KMS-11 (cell line): ENCODE results near the gene PTCRA.
"Not testable (repeated sequence)": the region's sequence is repeated elsewhere in the genome, so short reads cannot be mapped to it uniquely, and the experiment has no call there.

Experiments
- H2AFZ ChIP-seq: fragments of 200-600 bp; sonication (generic); 2 replicates; pipeline ENCODE4 v1.6.1; 2016; ENCODE audit warnings: antibody characterized with exemption, mixed run types, low read depth
- H3K27ac ChIP-seq: fragments of 200-600 bp; sonication (generic); 2 replicates; pipeline ENCODE4 v1.6.1; 2016; ENCODE audit warnings: mild to moderate bottlenecking, mixed run types
- H3K27me3 ChIP-seq: fragments of 200-600 bp; sonication (generic); 2 replicates; pipeline ENCODE4 v1.6.1; 2017; ENCODE audit warnings: mild to moderate bottlenecking, low read depth, mixed run types, moderate library complexity; ENCODE audit not compliant: insufficient read depth
- H3K36me3 ChIP-seq: fragments of 200-600 bp; sonication (generic); 2 replicates; pipeline ENCODE4 v1.6.1; 2017; ENCODE audit warnings: mild to moderate bottlenecking, mixed run types; ENCODE audit not compliant: insufficient read depth
- H3K4me1 ChIP-seq: fragments of 200-600 bp; sonication (generic); 2 replicates; pipeline ENCODE4 v1.6.1; 2016; ENCODE audit warnings: mild to moderate bottlenecking, low read depth, mixed run types; ENCODE audit not compliant: poor library complexity, severe bottlenecking
- H3K4me2 ChIP-seq: fragments of 200-600 bp; sonication (generic); 2 replicates; pipeline ENCODE4 v1.7.0; 2016; ENCODE audit warnings: mild to moderate bottlenecking, mixed run types
- H3K4me3 ChIP-seq: fragments of 200-600 bp; sonication (generic); IDR thresholded peaks from 2 replicates; pipeline ENCODE4 v1.6.1; 2017; ENCODE audit warnings: low read depth, low read length, mixed read lengths; ENCODE audit not compliant: insufficient read depth
- H3K79me2 ChIP-seq: fragments of 200-600 bp; sonication (generic); 2 replicates; pipeline ENCODE4 v1.6.1; 2016; ENCODE audit warnings: low read depth, mixed run types; ENCODE audit not compliant: insufficient read depth
- H3K9ac ChIP-seq: fragments of 200-600 bp; sonication (generic); 2 replicates; pipeline ENCODE4 v1.6.1; 2016; ENCODE audit warnings: mild to moderate bottlenecking, mixed run types
- H4K20me1 ChIP-seq: fragments of 200-600 bp; sonication (generic); 2 replicates; pipeline ENCODE4 v1.6.1; 2016; ENCODE audit warnings: mild to moderate bottlenecking, mixed run types; ENCODE audit not compliant: insufficient read depth
- TF ChIP-seq, protein P1 (sequence below): fragments of 200-600 bp; sonication (generic); conservative IDR thresholded peaks from 2 replicates; pipeline ENCODE4 v1.6.1; 2017; ENCODE audit warnings: low read depth, mild to moderate bottlenecking, antibody characterized with exemption, low read length, moderate library complexity, mixed read lengths

Gene PTCRA

DNA sequence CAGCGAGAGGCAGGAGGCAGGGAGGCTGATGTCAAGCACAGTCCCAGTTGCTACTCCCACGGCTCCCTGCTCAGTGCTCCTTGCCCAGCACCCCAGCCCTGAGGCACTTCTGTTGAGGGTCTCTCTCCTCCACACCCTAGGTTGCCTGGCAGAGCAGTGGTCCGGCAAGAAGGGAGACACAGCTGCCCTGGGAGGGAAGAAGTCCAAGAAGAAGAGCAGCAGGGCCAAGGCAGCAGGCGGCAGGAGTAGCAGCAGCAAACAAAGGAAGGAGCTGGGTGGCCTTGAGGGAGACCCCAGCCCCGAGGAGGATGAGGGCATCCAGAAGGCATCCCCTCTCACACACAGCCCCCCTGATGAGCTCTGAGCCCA lies 22.6 kb downstream of the PTCRA start:
- H3K4me3 ChIP-seq, result no peak overlapping the region
- H3K27me3 ChIP-seq, result no peaks in the 10 kb centered on the region
- no peak overlapping the region for H3K9ac ChIP-seq
- TF ChIP-seq, protein P1, sequence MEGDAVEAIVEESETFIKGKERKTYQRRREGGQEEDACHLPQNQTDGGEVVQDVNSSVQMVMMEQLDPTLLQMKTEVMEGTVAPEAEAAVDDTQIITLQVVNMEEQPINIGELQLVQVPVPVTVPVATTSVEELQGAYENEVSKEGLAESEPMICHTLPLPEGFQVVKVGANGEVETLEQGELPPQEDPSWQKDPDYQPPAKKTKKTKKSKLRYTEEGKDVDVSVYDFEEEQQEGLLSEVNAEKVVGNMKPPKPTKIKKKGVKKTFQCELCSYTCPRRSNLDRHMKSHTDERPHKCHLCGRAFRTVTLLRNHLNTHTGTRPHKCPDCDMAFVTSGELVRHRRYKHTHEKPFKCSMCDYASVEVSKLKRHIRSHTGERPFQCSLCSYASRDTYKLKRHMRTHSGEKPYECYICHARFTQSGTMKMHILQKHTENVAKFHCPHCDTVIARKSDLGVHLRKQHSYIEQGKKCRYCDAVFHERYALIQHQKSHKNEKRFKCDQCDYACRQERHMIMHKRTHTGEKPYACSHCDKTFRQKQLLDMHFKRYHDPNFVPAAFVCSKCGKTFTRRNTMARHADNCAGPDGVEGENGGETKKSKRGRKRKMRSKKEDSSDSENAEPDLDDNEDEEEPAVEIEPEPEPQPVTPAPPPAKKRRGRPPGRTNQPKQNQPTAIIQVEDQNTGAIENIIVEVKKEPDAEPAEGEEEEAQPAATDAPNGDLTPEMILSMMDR, result no peak
- H3K27ac ChIP-seq, result no peak overlapping the region
- no peak overlapping the region for H2AFZ ChIP-seq
- no peaks in the 10 kb centered on the region for H3K4me1 ChIP-seq
- no peaks in the 10 kb centered on the region for H4K20me1 ChIP-seq
- H3K36me3 ChIP-seq, result no peaks in the 10 kb centered on the region
- H3K79me2 ChIP-seq, result peaks cover 1% of the 10 kb centered on the region; the same call in 1 of the 2 replicates
- H3K4me2 ChIP-seq, result no peak overlapping the region

DNA sequence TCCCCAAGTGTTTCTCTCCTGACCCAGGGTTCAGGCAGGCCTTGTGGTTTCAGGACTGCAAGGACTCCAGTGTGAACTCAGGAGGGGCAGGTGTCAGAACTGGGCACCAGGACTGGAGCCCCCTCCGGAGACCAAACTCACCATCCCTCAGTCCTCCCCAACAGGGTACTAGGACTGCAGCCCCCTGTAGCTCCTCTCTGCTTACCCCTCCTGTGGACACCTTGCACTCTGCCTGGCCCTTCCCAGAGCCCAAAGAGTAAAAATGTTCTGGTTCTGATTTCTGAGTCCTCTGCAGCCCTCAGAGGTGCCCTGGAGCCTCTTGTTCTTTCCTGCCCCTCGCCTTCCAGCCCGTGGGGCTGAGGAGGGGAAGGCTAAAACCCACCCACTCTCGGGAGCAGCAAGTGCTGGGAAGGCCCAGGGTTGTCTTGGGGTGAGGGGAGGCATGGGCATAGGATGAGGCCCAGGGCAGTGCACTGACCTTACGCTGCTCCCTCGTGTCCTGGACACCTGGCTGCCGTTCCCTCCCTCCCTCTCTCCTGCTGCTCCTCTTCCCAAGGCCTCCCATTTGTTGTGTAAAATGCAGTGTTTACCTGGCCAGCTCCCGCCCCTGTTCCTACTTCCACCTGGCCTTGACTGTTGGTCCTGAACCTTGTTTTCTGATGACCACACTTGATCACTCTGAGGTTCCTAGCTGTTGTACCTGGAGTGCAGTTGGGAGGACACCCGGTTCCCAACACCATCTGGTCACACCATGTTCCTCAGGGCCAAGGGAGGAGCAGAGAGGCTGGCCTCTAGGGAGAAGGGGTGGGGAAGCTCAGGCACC lies 23.3 kb downstream of the PTCRA start:
- no peak overlapping the region for H3K4me3 ChIP-seq
- no peaks in the 10 kb centered on the region; the same call in 1 of the 2 replicates for H3K79me2 ChIP-seq
- no peak overlapping the region for H3K4me2 ChIP-seq
- H3K4me1 ChIP-seq, result no peaks in the 10 kb centered on the region
- no peak overlapping the region for H3K9ac ChIP-seq
- H3K36me3 ChIP-seq, result no peaks in the 10 kb centered on the region
- H4K20me1 ChIP-seq, result no peaks in the 10 kb centered on the region
- no peaks in the 10 kb centered on the region for H3K27me3 ChIP-seq
- TF ChIP-seq, protein P1, result no peak
- H2AFZ ChIP-seq, result no peak overlapping the region
- H3K27ac ChIP-seq, result no peak overlapping the region

DNA sequence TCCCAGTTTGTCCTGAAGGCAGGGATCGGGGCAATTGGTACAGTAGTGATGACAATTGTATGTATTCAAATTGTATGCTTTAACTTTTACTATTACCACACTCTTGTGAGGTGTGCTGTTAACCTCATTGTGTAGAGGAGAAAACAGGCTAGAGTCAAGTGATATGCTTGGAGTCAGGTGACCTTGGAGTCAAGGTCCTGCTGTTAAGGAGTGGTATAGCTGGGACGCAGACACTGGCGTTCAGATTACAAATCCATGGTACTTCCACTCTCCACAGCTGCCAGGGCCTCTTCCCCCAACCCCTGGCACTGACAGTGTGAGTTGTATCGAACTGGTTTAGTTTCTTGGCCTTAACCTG lies 23.9 kb downstream of the PTCRA start:
- H3K36me3 ChIP-seq, result no peaks in the 10 kb centered on the region
- no peaks in the 10 kb centered on the region for H4K20me1 ChIP-seq
- H3K4me3 ChIP-seq, result no peak overlapping the region
- no peaks in the 10 kb centered on the region for H3K4me1 ChIP-seq
- H3K27ac ChIP-seq, result no peak overlapping the region
- H3K79me2 ChIP-seq, result no peaks in the 10 kb centered on the region
- TF ChIP-seq, protein P1, result no peak
- no peak overlapping the region for H3K9ac ChIP-seq
- no peaks in the 10 kb centered on the region for H3K27me3 ChIP-seq
- H2AFZ ChIP-seq, result no peak overlapping the region
- no peak overlapping the region for H3K4me2 ChIP-seq

DNA sequence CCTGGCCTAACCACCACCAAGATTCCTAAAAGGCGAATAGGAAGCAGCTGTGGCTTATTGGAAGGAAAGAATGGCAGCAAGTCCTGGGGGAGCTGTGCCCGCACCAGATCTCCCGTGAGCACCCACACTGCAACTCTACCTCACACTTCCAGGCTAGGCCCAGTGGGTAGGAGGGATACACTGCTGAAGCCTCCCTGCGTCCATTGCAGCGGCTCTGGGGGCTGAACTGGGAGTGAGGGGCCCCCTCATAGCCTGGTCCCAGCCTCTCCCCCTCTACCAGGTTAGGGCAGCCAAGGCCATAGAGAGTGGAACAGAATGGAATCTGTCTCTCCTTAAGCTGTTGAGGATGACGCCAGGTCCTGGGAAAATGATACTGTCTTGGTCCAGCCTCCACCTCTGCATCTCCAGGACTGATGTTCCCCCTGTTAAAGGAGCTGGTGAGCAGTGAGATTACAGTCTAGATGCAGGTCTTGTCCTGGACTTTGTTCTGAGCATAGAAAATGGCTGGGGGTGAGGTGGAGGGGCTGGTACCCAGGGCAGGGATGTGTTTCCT lies 24.7 kb downstream of the PTCRA start:
- TF ChIP-seq, protein P1, result no peak
- no peak overlapping the region for H3K4me3 ChIP-seq
- H3K9ac ChIP-seq, result no peak overlapping the region
- H3K27me3 ChIP-seq, result no peaks in the 10 kb centered on the region
- H3K36me3 ChIP-seq, result no peaks in the 10 kb centered on the region
- H3K4me1 ChIP-seq, result no peaks in the 10 kb centered on the region
- no peak overlapping the region for H3K27ac ChIP-seq
- no peaks in the 10 kb centered on the region for H4K20me1 ChIP-seq
- no peak overlapping the region for H2AFZ ChIP-seq
- no peak overlapping the region for H3K4me2 ChIP-seq
- no peaks in the 10 kb centered on the region for H3K79me2 ChIP-seq

DNA sequence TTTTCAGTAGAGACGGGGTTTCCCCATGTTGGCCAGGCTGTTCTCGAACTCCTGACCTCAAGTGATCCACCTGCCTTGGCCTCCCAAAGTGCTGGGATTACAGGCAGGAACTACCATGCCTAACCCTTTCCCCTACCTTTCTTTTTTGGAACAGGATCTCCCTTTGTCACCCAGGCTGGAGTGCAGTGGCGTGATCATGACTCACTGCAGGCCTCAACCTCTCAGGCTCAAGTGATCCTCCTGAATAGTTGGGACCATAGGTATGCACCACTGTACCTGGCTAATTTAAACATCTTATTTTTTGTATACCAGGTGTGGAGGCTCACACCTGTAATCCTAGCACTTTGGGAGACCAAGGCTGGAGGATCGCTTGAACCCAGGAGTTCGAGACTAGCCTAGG lies 25.5 kb downstream of the PTCRA start:
- H3K4me3 ChIP-seq, H3K27me3 ChIP-seq, H3K27ac ChIP-seq, H3K4me2 ChIP-seq, H3K9ac ChIP-seq, H3K4me1 ChIP-seq, H4K20me1 ChIP-seq, H2AFZ ChIP-seq, H3K36me3 ChIP-seq, H3K79me2 ChIP-seq: not testable (repeated sequence)
